DMS153 treated with DMSO at 0.1 percent for 48 hours (cell line): ENCODE data around the gene AUH.

Experiments used
- DNase-seq: peaks from one replicate; lab custom pipeline; 2025; ENCODE audit not compliant: unreplicated experiment; lab: John Stamatoyannopoulos, UW

AUH gene

DNA sequence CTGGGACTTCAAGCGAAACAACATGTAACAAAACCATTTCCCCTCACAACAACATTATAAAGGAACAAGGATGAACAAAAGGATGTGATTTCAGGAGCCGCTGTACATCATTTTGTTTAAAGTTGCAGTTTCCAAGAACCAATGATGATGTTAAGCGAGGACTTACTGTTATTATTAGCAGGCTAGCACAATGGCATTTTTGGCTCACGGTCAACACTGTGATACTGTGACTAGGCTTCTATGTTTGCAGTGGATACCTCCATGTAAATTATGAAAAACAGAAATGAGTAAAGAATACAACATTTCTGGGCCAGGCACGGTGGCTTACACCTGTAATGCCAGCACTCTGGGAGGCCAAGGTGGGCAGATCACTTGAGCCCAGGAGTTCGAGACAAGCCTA lies 113.0 kb downstream of the AUH start:
- DNase-seq: no peak

DNA sequence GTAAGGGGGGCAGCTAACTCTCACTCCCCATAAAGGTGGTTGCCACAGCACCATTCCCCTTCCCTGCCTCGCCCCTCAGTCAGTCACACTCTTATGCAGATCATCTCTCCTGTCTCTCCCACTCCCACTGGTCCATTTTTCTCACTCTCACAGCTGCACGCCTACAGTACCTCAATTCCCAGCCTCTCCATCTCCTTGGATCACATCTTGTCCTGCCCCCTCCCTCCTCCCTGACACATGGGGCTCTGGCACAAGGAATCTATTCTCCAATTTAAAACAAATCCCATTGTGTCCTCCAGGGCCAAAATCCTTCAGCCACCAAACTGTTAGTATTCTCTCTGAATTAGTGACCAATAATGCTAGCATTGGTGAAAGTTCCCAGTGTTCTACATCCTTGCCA lies 114.4 kb downstream of the AUH start:
- DNase-seq: no peak

GRCh38 chr9:91246846-91247245 lies 114.9 kb downstream of the AUH start:
- no peak for DNase-seq

DNA sequence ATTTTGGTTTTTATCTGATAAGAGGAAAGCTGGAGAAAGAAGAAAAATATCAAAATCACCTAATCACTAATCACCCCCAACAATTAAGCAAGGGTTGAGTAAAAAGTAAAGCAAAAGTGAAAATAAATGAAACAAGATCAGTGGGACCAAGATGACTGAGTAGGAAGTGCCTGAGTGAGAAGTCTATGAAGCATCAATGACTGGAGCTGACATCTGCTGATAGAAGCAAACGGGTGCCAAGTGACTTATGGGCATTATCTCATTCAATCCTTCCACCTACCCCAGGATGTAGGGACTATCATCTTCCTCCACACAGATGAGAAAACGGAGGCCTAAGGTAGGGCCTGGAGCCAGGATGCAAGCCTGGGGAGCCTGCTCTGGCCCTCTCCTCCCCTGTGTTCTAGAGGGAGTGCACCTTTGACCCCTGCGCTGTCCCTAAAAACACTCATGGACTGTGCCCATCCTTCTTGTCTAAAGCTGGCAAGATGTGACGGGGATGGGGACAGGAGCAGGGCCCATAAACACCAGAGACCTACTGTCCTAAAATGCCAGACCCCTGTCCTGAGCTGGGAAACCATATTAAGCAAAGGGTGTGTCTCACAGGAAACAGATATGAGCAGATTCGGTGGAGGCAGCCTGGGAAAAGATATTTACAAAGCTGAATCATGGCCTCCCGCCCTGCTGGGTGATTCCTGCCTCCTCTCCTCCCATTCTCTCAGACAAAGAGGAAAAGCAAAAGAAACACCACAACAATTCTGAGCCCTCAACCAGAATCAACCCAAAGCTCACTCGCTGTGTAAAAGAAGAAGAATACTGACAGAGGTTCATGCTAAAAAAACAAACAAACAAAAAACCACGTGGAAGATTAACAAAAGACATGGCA lies 116.0 kb downstream of the AUH start:
- no peak for DNase-seq

DNA sequence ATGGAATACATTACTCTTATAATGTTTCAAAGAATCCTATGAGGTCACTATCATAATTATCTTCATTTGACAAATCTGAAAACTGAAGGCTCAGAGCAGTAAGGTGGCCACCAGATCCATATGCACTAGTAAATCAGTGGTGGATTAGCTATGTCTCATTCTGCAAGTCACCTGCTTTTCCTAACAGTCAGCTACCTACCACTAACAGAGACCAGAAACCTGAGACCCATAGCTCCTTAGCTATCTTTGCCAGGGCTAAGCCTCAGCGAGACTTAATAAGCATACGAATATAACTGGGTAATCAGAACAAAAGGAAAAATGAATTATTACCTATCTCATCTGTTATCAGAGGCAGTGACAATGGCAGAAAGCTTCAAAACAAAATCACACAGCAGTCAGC lies 118.7 kb downstream of the AUH start:
- no peak for DNase-seq

DNA sequence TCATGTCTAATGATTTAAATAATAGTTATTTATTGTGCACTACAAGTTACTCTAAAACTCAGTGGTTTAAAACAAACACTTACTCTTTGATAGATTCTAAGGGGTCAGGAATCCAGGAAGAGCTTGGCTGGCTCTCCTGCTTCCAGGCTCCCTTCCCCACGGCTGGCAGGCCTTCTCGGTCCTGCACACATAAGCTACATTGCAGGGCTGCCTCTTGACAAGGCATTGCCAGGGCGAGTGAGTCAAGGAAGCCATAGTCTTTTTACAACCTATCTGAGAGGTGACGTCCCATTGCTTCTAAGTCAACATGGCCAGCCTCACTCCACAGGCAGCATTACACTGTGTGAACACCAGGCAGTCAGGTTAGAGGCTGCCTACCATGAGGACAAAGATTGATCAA lies 119.8 kb downstream of the AUH start:
- DNase-seq: peak; percentile 14

DNA sequence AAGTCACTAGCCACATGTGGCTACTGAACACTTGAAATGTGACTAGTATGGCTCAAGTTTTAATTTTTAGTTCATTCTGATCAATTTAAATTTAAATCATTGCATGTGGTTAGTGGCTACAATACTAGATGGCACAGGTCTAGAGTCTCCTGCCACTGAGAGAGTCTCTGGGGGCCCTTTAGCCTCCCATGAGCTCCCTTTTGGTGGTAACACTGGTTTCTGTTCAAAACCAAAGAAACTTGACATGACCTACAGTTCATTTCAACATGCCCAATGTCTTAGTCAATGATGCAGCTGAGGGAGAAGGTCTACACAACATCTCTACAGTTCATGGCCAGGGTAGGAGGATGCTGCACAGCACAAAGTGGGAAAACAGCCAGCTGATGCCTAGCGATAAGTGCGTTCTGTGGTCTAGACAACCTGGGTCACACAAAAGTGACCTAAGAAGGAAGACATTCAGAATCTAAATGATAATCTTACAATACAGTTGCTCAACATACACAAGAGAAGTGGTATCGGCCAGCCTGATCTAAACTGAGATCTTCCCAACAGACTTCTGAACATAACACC lies 121.0 kb downstream of the AUH start:
- no peak for DNase-seq

GRCh38 chr9:91239367-91240111 lies 122.2 kb downstream of the AUH start:
- no peak for DNase-seq

DNA sequence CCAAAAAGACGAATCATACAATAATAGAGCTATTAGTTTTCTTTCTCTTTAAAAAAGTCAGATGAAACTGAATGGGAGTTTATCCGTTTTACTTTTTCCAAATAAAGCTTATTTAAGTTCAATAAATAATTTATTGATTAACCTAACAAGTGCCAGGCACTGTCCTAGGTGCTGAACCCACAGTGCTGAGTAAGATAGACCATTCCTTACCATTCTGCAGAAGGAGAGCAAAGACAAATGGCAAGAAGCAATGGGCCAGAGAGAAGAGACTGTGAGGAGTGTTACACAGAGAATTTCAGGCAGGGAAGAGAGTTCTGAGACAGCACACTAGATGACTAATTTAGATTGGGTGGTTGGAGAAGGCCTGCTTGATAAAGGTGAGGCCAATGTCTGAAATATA lies 127.2 kb downstream of the AUH start:
- DNase-seq: no peak

DNA sequence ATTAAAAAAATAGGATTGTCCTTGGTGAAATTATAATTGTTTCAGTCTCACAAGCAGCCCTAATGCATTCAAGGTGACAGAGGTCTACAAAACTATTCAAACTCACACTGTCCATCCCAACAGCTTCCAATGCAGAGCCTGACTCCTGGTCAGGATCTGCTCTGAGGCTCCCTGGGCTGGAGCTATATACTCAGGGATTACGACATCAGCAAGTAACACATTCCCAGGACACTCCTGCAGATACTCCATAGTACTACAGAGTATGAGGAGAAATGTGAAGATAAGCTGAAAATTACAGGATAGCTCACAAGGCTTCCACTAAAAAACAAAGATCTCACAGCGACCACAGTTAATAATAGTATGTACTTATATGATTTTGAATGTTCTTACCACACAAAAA lies 130.1 kb downstream of the AUH start:
- no peak for DNase-seq

- no peak for DNase-seq
Measured at GRCh38 chr9:91223000-91223399, 138.7 kb downstream of the AUH start.

DNA sequence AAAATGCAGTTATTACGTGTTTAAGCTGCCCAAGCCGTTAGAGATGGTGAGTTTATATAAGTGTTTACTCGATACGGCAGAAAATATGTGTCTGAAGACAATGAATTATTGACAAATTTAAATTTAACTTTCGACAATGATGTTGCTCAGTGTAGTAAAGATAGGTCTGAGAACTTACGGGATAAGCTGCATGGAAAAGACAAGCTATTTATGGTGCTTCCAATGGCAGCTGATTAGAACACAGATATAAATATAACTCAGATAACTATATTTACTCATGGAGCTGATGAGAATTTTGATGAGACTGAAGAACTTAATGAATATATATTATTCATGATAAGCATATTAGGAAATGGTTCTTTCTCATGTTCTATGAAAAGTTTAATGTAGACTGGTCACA lies 139.3 kb downstream of the AUH start:
- DNase-seq: no peak

DNA sequence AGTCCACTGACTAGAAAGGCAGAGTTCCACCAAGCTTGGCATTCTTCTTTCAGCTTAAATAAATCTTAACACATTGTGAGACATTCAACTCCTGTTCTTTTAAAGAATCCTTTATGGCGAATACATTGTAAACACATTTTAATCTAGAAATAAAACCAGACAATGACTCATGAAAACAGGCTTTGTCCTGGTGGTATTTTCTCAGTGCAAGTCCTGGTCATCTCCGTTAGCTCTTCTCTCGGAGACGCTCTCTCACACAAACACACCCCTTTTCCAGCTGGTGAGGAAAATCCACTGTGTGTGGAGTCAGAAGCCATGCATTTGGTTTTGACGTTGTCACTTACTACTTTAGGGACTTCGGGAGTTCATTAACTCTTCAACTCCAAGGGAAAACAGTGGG lies 140.4 kb downstream of the AUH start:
- no peak for DNase-seq

DNA sequence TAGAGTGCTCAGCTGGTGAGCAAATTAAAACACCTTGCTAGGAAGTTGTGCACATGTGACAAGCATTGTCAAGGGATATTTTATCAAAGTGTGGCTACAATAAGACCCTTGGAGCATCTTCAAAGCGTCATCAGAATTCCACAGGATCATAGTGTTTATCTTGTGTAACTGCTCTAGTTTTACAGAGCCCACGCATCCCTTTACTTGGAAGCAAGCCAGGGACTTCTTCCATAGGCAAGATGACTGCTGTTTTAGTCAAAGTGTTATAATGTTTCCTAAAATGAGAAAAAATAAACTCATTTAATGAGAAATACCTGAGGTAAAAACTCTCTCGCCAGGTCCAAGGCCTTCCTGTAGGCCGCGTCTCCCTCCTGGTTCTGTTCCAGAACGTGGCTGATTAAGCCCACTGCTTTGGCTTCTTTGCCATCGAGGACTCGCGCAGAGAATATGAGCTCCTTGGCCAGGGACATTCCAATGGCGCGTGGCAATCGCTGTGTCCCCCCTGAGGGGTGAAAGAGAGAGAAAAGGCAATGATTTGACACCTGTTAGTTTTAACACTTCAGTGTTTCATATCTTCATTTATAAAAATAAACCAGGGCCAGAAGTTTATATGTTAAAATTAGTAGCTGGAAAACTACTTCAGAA lies 141.1 kb downstream of the AUH start:
- DNase-seq: no peak

DNA sequence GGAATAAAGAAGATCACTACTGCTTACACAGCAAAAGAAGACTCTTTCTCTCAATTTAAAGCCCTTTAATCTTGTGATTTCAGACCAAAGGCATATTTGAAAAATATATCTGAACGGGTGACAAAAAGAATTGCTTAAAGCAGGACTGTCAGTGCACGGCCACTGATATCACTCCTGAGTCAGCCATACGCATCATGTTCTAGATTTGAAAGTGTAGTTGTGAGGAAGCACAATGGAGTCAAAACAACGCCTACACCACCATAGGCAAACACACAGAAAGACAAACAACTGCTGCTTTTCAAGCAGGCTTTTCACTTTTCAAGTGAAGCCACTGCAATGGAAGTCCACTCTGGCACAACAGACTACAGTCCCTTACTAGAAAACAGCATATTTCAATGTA lies 141.7 kb downstream of the AUH start:
- DNase-seq: no peak

DNA sequence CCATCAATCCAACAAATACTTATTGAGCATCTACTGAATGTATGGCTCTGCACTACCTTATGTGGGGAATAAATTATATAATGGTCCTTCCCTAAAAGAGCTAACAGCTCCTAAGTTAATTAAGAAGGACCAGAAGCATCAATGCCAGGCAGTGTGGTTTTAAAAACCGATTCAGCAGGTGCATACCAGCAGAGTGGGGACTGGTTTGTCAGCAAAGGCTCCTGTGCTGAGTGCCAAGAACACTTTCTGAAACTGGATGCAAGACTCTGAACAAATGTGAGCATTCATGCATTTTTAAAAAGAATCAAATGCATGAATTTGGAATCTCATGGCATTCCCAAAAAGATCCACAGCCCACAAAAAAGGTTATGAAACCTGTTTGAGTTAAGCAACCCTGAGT lies 142.2 kb downstream of the AUH start:
- no peak for DNase-seq

DNA sequence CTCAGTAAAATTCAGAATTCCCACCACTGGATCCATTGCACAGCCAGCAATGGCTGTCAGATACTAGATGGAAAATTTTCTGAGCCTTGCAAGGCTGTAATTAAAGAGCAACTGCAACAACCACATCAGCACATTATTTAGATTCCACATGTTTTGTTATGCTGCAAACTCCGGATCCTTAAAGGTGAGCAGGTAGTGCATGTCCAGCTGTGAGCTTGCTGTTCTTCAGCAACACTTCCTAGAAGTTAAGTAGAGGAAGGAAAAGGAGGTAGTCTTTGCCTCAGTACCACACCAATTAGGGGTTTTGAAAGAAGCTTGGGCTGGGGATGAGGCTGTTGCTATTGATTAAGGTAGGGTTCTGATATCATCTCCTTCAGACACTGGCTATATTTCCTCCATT lies 144.3 kb downstream of the AUH start:
- DNase-seq: no peak

GRCh38 chr9:91214867-91215266 lies 146.9 kb downstream of the AUH start:
- DNase-seq: no peak

GRCh38 chr9:91214086-91214485 lies 147.6 kb downstream of the AUH start:
- no peak for DNase-seq

DNA sequence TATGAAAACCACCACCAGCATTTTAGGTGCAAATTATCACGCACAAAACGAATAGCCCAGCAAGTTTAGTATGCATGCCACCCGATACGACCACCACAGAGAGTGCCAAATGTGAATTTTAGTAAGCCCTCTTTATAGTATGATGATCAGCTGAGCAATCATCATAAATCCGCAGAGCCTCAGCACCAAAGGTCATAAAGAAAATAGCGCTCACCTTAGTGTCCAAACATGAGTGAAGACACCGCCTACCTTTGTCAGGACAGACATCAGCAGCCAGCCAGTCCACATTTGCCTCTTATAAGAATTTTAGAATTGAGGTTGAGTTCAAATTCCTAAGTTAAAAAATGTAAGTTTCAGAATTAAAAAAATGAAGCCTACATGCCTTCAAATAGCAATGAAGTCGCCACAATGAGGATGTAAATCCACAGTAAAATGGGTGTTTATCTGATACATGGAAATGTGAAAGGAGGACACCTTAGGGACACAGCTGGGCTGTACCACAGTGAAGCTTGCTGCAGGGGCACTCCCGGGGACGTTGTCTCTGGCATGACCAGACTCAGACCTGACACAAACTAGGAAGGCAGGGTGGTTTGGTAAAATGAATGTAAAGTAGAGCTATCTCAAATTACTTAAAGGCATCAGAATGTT lies 149.0 kb downstream of the AUH start:
- DNase-seq: no peak

DNA sequence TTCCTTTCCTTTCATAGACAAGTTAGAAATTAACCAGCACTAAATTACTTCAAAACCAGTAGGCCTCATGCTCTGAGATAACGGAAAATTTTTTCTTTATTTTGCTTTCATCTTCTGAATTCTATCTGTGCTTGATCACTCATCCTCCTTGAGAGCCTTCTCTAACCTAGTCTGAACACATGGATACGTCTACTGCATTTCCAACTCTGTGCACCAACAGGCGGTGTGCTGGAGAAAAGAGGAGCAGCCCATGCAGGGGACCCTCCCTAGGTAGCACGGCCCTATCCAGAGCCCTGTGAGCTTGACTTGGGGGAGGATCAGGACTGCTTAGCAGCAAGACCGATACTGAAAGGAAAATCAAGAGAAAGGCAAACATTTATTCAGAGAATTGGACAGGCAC lies 149.8 kb downstream of the AUH start:
- no peak for DNase-seq
